GM18507 (cell line): Measurements from ENCODE around the gene MYO1F.
"Not testable (repeated sequence)": the region's sequence is repeated elsewhere in the genome, so short reads cannot be mapped to it uniquely, and the experiment has no call there.

Experiments used
- DNase-seq: peaks from one replicate; pipeline ENCODE4 v3.0.0; 2011; ENCODE audit warnings: low read depth; ENCODE audit not compliant: insufficient read length; ENCODE audit errors: extremely low spot score
- FAIRE-seq: peaks from 2 replicates; lab custom pipeline; 2011; peaks lifted over from hg19 to GRCh38; lab: Jason Lieb, UNC

The MYO1F gene

GRCh38 chr19:8528500-8528899 lies 48.7 kb downstream of the MYO1F start:
- DNase-seq (no peak), FAIRE-seq (no peak)

- FAIRE-seq: no peak
- no peak for DNase-seq
These were observed 50.7 kb downstream of the MYO1F start for GRCh38 chr19:8526345-8527091.

GRCh38 chr19:8525401-8525684 lies 51.9 kb downstream of the MYO1F start:
- FAIRE-seq: no peak

GRCh38 chr19:8519388-8519787 lies 57.9 kb downstream of the MYO1F start:
- DNase-seq: no peak
- no peak for FAIRE-seq

More at GRCh38 chr19:8525401-8525684, 51.9 kb downstream of the MYO1F start:
- no peak for DNase-seq

GRCh38 chr19:8518536-8518935 lies 58.7 kb downstream of the MYO1F start:
- FAIRE-seq (no peak), DNase-seq (no peak)

GRCh38 chr19:8517551-8518442 lies 59.4 kb downstream of the MYO1F start:
- DNase-seq (no peak), FAIRE-seq (no peak)

- FAIRE-seq (no peak), DNase-seq (no peak)
These were observed 61.9 kb downstream of the MYO1F start for GRCh38 chr19:8515317-8515716.

- FAIRE-seq, DNase-seq: not testable (repeated sequence)
These were observed 62.7 kb downstream of the MYO1F start for GRCh38 chr19:8514505-8515009.

- FAIRE-seq: peak; percentile 95
- DNase-seq: peak; percentile 98
These were observed 63.3 kb downstream of the MYO1F start, which contains the start of gene ZNF414 for GRCh38 chr19:8513687-8514504. TSS of gene ZNF414 (minus strand) at chr19:8514167. CDS start at chr19:8514046, 121 bp downstream.

- no peak for FAIRE-seq
- DNase-seq: no peak
These were observed 64.1 kb downstream of the MYO1F start for GRCh38 chr19:8513036-8513686.

GRCh38 chr19:8512115-8512967 lies 64.9 kb downstream of the MYO1F start:
- peak; percentile 26 for FAIRE-seq

GRCh38 chr19:8511573-8512101 lies 65.6 kb downstream of the MYO1F start:
- FAIRE-seq: no peak

More at GRCh38 chr19:8512115-8512967, 64.9 kb downstream of the MYO1F start:
- no peak for DNase-seq

GRCh38 chr19:8510589-8511115 lies 66.6 kb downstream of the MYO1F start:
- DNase-seq (no peak), FAIRE-seq (no peak)

More at GRCh38 chr19:8511573-8512101, 65.6 kb downstream of the MYO1F start:
- DNase-seq: no peak

- FAIRE-seq (no peak), DNase-seq (no peak)
These were observed 70.8 kb downstream of the MYO1F start for GRCh38 chr19:8506402-8506957.

- DNase-seq (peak; percentile 68), FAIRE-seq (peak; percentile 56)
These were observed 71.4 kb downstream of the MYO1F start for GRCh38 chr19:8505680-8506401.

GRCh38 chr19:8504919-8505318 lies 72.3 kb downstream of the MYO1F start:
- DNase-seq (no peak), FAIRE-seq (no peak)

- FAIRE-seq: no peak
- no peak for DNase-seq
These were observed 73.1 kb downstream of the MYO1F start for GRCh38 chr19:8504171-8504570.
